HEK293 (cell line): ENCODE results near the gene ATP5F1A.

Experiments used
- CTCF ChIA-PET: fragments of 350-600 bp; formaldehyde crosslinking; extraction: SDS; loops from one replicate; lab custom pipeline; 2021; ENCODE audit warnings: antibody characterized with exemption; lab: Yijun Ruan, JAX
- POLR2A ChIA-PET: fragments of 300-600 bp; formaldehyde crosslinking; extraction: SDS; loops from one replicate; lab custom pipeline; 2020; ENCODE audit warnings: antibody characterized with exemption, inconsistent platforms; lab: Yijun Ruan, JAX
- H3K27ac ChIP-seq: fragments of 200-500 bp; sonication (Bioruptor generic); 2 replicates; pipeline ENCODE4 v1.5.1; 2014; ENCODE audit warnings: low read depth, low read length, control low read depth, inconsistent platforms; ENCODE audit errors: extremely low read depth
- H3K36me3 ChIP-seq, 2 experiments: fragments of 200-500 bp in 1 of 2; sonication (Bioruptor generic) in 1 of 2; 1 replicate in 1 of 2; 2 replicates in 1 of 2; pipeline ENCODE4 v1.5.1; 2014 to 2017; ENCODE audit warnings: inconsistent platforms in 2 of 2, low read length in 2 of 2; ENCODE audit not compliant: control insufficient read depth in 2 of 2, insufficient read depth in 1 of 2
- H3K4me1 ChIP-seq: fragments of 200-500 bp; sonication (Bioruptor generic); 2 replicates; pipeline ENCODE4 v1.5.1; 2014; ENCODE audit warnings: mild to moderate bottlenecking, low read length, inconsistent platforms; ENCODE audit not compliant: control insufficient read depth, insufficient read depth
- H3K4me3 ChIP-seq: 2 replicates; pipeline ENCODE4 v1.5.1; 2011; ENCODE audit warnings: low read depth, mild to moderate bottlenecking, control low read depth, low read length, moderate library complexity
- H3K9me3 ChIP-seq: fragments of 200-500 bp; sonication (Bioruptor generic); 2 replicates; pipeline ENCODE4 v1.5.1; 2014; ENCODE audit warnings: low read depth, low read length, inconsistent platforms; ENCODE audit not compliant: control insufficient read depth, insufficient read depth
- FEZF1 ChIP-seq: fragments of 450-650 bp; formaldehyde crosslinking; IDR thresholded peaks from 2 replicates; pipeline ENCODE4 v1.5.1; 2016; ENCODE audit warnings: missing biosample characterization, missing genetic modification characterization
- GLI2 ChIP-seq: fragments of 450-650 bp; formaldehyde crosslinking; IDR thresholded peaks from 2 replicates; pipeline ENCODE4; 2017; ENCODE audit warnings: missing biosample characterization, missing genetic modification characterization, low read depth, borderline replicate concordance
- MZF1 ChIP-seq: fragments of 450-650 bp; formaldehyde crosslinking; IDR thresholded peaks from 2 replicates; pipeline ENCODE4 v1.5.1; 2017; ENCODE audit warnings: missing biosample characterization, missing genetic modification characterization, borderline replicate concordance
- OSR2 ChIP-seq: fragments of 450-650 bp; formaldehyde crosslinking; IDR thresholded peaks from 2 replicates; pipeline ENCODE4 v1.5.1; 2016; ENCODE audit warnings: missing biosample characterization, missing genetic modification characterization
- SALL2 ChIP-seq: fragments of 450-650 bp; formaldehyde crosslinking; IDR thresholded peaks from 2 replicates; pipeline ENCODE4 v1.5.0; 2017; ENCODE audit warnings: missing biosample characterization, mild to moderate bottlenecking, missing genetic modification characterization, borderline replicate concordance
- SCRT1 ChIP-seq: fragments of 450-650 bp; formaldehyde crosslinking; IDR thresholded peaks from 2 replicates; pipeline ENCODE4 v1.5.1; 2016; ENCODE audit warnings: missing biosample characterization, missing genetic modification characterization, borderline replicate concordance
- ZNF112 ChIP-seq: fragments of 450-650 bp; formaldehyde crosslinking; IDR thresholded peaks from 2 replicates; pipeline ENCODE4 v1.5.0; 2017; ENCODE audit warnings: missing biosample characterization, missing genetic modification characterization
- ZNF114 ChIP-seq: fragments of 450-650 bp; formaldehyde crosslinking; IDR thresholded peaks from 2 replicates; pipeline ENCODE4 v1.5.0; 2017; ENCODE audit warnings: missing biosample characterization, missing genetic modification characterization
- ZNF121 ChIP-seq: fragments of 450-650 bp; formaldehyde crosslinking; IDR thresholded peaks from 2 replicates; pipeline ENCODE4 v1.5.1; 2016; ENCODE audit warnings: missing biosample characterization, missing genetic modification characterization
- ZNF169 ChIP-seq: fragments of 450-650 bp; formaldehyde crosslinking; IDR thresholded peaks from 2 replicates; pipeline ENCODE4 v1.5.1; 2016; ENCODE audit warnings: missing biosample characterization, missing genetic modification characterization
- ZNF274 ChIP-seq, 2 experiments: fragments of 200-500 bp in 1 of 2; fragments of 450-650 bp in 1 of 2; sonication (Bioruptor generic) in 1 of 2; formaldehyde crosslinking in 1 of 2; IDR thresholded peaks; 2 replicates each; pipeline versions ENCODE4 v1.5.1 to v1.6.1; 2014 to 2016; ENCODE audit warnings: borderline replicate concordance in 1 of 2, inconsistent platforms in 1 of 2, low read length in 1 of 2, missing biosample characterization in 1 of 2, missing genetic modification characterization in 1 of 2
- ZNF302 ChIP-seq: fragments of 450-650 bp; formaldehyde crosslinking; IDR thresholded peaks from 2 replicates; pipeline ENCODE4 v1.5.1; 2016; ENCODE audit warnings: missing biosample characterization, missing genetic modification characterization, low read depth
- ZNF366 ChIP-seq: fragments of 450-650 bp; formaldehyde crosslinking; conservative IDR thresholded peaks from 2 replicates; pipeline ENCODE4 v1.5.1; 2016; ENCODE audit warnings: missing biosample characterization, missing genetic modification characterization
- ZNF521 ChIP-seq: fragments of 450-650 bp; formaldehyde crosslinking; IDR thresholded peaks from 2 replicates; pipeline ENCODE4 v1.5.1; 2017; ENCODE audit warnings: missing biosample characterization, mild to moderate bottlenecking, missing genetic modification characterization
- ZNF530 ChIP-seq: fragments of 450-650 bp; formaldehyde crosslinking; IDR thresholded peaks from 2 replicates; pipeline ENCODE4 v1.5.1; 2016; ENCODE audit warnings: low read depth, missing biosample characterization, missing genetic modification characterization
- ZNF623 ChIP-seq: fragments of 450-650 bp; formaldehyde crosslinking; IDR thresholded peaks from 2 replicates; pipeline ENCODE4 v1.5.1; 2016; ENCODE audit warnings: missing biosample characterization, missing genetic modification characterization
- ZNF624 ChIP-seq: fragments of 450-650 bp; formaldehyde crosslinking; IDR thresholded peaks from 2 replicates; pipeline ENCODE4 v1.5.1; 2017; ENCODE audit warnings: missing biosample characterization, missing genetic modification characterization
- ZNF658 ChIP-seq: fragments of 450-650 bp; formaldehyde crosslinking; IDR thresholded peaks from 2 replicates; pipeline ENCODE4; 2016; ENCODE audit warnings: missing biosample characterization, missing genetic modification characterization
- ZNF670 ChIP-seq: fragments of 450-650 bp; formaldehyde crosslinking; IDR thresholded peaks from 2 replicates; pipeline ENCODE4 v1.5.1; 2016; ENCODE audit warnings: missing biosample characterization, missing genetic modification characterization, low read depth
- ZNF701 ChIP-seq: fragments of 450-650 bp; formaldehyde crosslinking; IDR thresholded peaks from 2 replicates; pipeline ENCODE4 v1.5.1; 2016; ENCODE audit warnings: missing biosample characterization, missing genetic modification characterization
- TF ChIP-seq, protein P1 (sequence below): fragments of 450-650 bp; formaldehyde crosslinking; IDR thresholded peaks from 2 replicates; pipeline ENCODE4 v1.5.1; 2016; ENCODE audit warnings: missing biosample characterization, missing genetic modification characterization
- TF ChIP-seq, protein P2 (sequence below): fragments of 450-650 bp; formaldehyde crosslinking; IDR thresholded peaks from 2 replicates; pipeline ENCODE4 v1.5.1; 2016; ENCODE audit warnings: missing biosample characterization, missing genetic modification characterization
- TF ChIP-seq, protein P3 (sequence below): fragments of 450-650 bp; formaldehyde crosslinking; IDR thresholded peaks from 2 replicates; pipeline ENCODE4 v1.5.1; 2016; ENCODE audit warnings: missing biosample characterization, missing genetic modification characterization
- TF ChIP-seq, protein P4 (sequence below): fragments of 450-650 bp; formaldehyde crosslinking; conservative IDR thresholded peaks from 2 replicates; pipeline ENCODE4 v1.5.1; 2016; ENCODE audit warnings: low read depth, missing biosample characterization, missing genetic modification characterization

Gene ATP5F1A

DNA sequence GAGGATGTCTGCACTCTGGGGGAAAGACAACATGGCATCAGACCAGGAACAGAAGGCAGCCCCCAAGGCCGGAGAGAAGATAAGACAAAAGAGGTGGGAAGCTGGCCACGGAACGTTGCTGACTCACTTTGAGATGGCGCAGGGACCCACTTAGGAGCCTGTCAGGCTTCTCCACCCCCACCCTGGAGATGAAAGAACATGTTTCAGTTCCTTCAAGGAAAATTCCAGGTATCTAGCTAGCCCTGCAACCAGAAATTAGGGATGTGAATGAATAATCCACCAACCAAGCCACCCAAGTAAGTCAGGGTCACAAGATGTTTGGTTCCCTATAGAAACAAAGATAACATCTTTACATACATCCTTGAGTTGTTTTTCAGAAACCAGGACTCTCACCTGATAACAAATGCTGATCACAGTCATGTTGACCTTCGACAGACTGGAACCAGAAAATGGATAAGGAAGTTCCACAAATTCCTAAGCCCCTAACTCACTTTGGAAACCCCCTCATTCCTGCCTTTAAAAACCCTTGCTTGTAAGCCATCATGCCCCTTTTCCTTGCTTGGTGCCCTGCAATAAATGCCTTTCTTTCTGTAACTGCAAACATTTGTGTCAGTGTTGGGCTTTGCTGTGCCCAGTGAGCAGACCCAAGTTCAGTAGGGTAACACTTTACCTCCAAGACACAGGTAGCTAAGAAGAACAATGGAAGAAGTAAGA is 57.9 kb downstream of the ATP5F1A start (continued):
- TF ChIP-seq ZNF112 (tag by site-specific recombination) (no peak), ZNF624 (no peak), ZNF366 (tag by site-specific recombination) (no peak), ZNF530 (tag by site-specific recombination) (no peak), ZNF701 (tag by site-specific recombination) (no peak), FEZF1 (tag by site-specific recombination) (no peak), MZF1 (tag by site-specific recombination) (no peak), ZNF121 (tag by site-specific recombination) (no peak), OSR2 (no peak), ZNF658 (tag by site-specific recombination) (no peak)
- TF ChIP-seq, protein P1, sequence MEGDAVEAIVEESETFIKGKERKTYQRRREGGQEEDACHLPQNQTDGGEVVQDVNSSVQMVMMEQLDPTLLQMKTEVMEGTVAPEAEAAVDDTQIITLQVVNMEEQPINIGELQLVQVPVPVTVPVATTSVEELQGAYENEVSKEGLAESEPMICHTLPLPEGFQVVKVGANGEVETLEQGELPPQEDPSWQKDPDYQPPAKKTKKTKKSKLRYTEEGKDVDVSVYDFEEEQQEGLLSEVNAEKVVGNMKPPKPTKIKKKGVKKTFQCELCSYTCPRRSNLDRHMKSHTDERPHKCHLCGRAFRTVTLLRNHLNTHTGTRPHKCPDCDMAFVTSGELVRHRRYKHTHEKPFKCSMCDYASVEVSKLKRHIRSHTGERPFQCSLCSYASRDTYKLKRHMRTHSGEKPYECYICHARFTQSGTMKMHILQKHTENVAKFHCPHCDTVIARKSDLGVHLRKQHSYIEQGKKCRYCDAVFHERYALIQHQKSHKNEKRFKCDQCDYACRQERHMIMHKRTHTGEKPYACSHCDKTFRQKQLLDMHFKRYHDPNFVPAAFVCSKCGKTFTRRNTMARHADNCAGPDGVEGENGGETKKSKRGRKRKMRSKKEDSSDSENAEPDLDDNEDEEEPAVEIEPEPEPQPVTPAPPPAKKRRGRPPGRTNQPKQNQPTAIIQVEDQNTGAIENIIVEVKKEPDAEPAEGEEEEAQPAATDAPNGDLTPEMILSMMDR (tag by site-specific recombination) = no peak
- TF ChIP-seq, all 188 proteins: peak for 0

DNA sequence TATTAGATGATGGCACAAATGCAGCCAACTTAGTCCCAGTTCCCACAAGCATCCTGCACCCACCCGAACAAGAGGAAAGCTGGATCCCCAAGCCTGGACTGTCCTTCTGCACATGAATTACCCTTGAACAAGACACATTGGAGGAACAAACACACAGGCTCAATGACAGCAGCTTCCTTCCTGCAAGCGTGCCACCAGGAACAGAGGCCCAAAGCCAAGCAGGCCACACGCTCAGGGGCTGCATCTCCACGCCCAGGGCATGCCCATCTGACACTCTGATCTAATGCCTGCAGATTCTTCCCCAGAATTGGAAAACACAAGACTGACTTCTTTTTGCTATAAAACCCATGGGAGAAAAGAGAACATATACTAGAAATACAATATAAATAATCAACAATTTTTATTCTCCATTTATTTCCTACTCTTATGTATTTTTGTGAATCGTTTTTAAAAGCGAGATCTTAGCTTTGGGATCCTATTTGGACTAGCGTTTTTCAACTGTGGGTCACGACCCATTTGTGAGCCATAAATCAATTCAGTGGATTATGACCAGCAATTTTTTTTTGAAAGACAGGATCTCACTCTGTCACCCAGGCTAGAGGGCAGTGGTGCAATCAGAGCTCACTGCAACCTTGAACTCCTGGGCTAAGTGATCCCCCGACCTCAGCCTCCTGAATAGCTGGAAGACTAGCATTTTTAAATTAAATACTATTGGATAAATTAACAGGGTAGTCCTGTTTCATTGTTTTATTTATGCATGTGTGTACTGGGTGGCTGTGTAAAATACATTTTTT is 60.4 kb downstream of the ATP5F1A start:
- CTCF ChIA-PET = interaction anchor here (0.6 kb wide), 1 partner anchor 10 kb away, joined by 3 read pairs; no protein-coding TSS in a partner anchor
- Histone ChIP-seq H3K4me3 (no peak overlapping the region), H3K36me3 (peaks cover 0 to 5% of the 10 kb centered on the region in 2 experiments; a peak in 1 of 3 replicates), H3K27ac (no peak overlapping the region), H3K4me1 (no peaks in the 10 kb centered on the region), H3K9me3 (no peaks in the 10 kb centered on the region)
- POLR2A ChIA-PET = no interaction called here
- TF ChIP-seq GLI2 (tag by site-specific recombination) (no peak), ZNF670 (no peak), SALL2 (tag by site-specific recombination) (no peak), SCRT1 (no peak), ZNF114 (tag by site-specific recombination) (no peak), ZNF521 (tag by site-specific recombination) (no peak), ZNF274 (IDR thresholded peaks at IDR 0.05; ENCODE audit: low read length) (no peak), ZNF274 (tag by site-specific recombination; IDR thresholded peaks at IDR 0.05; ENCODE audit: borderline replicate concordance) (no peak), ZNF302 (tag by site-specific recombination) (no peak), ZNF169 (tag by site-specific recombination) (no peak), ZNF623 (tag by site-specific recombination) (no peak)
- TF ChIP-seq, protein P2, sequence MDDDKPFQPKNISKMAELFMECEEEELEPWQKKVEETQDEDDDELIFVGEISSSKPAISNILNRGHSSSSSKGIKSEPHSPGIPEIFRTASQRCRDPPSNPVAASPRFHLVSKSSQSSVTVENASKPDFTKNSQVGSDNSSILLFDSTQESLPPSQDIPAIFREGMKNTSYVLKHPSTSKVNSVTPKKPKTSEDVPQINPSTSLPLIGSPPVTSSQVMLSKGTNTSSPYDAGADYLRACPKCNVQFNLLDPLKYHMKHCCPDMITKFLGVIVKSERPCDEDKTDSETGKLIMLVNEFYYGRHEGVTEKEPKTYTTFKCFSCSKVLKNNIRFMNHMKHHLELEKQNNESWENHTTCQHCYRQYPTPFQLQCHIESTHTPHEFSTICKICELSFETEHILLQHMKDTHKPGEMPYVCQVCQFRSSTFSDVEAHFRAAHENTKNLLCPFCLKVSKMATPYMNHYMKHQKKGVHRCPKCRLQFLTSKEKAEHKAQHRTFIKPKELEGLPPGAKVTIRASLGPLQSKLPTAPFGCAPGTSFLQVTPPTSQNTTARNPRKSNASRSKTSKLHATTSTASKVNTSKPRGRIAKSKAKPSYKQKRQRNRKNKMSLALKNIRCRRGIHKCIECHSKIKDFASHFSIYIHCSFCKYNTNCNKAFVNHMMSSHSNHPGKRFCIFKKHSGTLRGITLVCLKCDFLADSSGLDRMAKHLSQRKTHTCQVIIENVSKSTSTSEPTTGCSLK (tag by site-specific recombination) = no peak
- TF ChIP-seq, protein P3, sequence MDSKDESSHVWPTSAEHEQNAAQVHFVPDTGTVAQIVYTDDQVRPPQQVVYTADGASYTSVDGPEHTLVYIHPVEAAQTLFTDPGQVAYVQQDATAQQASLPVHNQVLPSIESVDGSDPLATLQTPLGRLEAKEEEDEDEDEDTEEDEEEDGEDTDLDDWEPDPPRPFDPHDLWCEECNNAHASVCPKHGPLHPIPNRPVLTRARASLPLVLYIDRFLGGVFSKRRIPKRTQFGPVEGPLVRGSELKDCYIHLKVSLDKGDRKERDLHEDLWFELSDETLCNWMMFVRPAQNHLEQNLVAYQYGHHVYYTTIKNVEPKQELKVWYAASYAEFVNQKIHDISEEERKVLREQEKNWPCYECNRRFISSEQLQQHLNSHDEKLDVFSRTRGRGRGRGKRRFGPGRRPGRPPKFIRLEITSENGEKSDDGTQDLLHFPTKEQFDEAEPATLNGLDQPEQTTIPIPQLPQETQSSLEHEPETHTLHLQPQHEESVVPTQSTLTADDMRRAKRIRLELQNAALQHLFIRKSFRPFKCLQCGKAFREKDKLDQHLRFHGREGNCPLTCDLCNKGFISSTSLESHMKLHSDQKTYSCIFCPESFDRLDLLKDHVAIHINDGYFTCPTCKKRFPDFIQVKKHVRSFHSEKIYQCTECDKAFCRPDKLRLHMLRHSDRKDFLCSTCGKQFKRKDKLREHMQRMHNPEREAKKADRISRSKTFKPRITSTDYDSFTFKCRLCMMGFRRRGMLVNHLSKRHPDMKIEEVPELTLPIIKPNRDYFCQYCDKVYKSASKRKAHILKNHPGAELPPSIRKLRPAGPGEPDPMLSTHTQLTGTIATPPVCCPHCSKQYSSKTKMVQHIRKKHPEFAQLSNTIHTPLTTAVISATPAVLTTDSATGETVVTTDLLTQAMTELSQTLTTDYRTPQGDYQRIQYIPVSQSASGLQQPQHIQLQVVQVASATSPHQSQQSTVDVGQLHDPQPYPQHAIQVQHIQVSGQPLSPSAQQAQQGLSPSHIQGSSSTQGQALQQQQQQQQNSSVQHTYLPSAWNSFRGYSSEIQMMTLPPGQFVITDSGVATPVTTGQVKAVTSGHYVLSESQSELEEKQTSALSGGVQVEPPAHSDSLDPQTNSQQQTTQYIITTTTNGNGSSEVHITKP (tag by site-specific recombination) = no peak
- TF ChIP-seq, protein P4, sequence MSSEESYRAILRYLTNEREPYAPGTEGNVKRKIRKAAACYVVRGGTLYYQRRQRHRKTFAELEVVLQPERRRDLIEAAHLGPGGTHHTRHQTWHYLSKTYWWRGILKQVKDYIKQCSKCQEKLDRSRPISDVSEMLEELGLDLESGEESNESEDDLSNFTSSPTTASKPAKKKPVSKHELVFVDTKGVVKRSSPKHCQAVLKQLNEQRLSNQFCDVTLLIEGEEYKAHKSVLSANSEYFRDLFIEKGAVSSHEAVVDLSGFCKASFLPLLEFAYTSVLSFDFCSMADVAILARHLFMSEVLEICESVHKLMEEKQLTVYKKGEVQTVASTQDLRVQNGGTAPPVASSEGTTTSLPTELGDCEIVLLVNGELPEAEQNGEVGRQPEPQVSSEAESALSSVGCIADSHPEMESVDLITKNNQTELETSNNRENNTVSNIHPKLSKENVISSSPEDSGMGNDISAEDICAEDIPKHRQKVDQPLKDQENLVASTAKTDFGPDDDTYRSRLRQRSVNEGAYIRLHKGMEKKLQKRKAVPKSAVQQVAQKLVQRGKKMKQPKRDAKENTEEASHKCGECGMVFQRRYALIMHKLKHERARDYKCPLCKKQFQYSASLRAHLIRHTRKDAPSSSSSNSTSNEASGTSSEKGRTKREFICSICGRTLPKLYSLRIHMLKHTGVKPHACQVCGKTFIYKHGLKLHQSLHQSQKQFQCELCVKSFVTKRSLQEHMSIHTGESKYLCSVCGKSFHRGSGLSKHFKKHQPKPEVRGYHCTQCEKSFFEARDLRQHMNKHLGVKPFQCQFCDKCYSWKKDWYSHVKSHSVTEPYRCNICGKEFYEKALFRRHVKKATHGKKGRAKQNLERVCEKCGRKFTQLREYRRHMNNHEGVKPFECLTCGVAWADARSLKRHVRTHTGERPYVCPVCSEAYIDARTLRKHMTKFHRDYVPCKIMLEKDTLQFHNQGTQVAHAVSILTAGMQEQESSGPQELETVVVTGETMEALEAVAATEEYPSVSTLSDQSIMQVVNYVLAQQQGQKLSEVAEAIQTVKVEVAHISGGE (tag by site-specific recombination) = no peak
